B cell (primary cell): ENCODE measurements around the gene ACOXL. TPM values are rescaled to one million over a fixed set of nuclear protein-coding genes. Genes with fewer than 3 reads are reported as not detected.

Experiments used
- ATAC-seq: fragments of 200-7000 bp; cut with Tn5 transposase; one replicate; pipeline ENCODE4 v1.10.0; 2021; ENCODE audit warnings: low read depth, mild to moderate bottlenecking, moderate number of reproducible peaks, moderate library complexity
- CTCF ChIA-PET: fragments of 350-600 bp; sonication (Branson Sonifier 250); formaldehyde crosslinking; loops from one replicate; lab custom pipeline; 2021; ENCODE audit warnings: antibody characterized with exemption, inconsistent platforms; lab: Charles Lee
- POLR2A ChIA-PET: fragments of 350-600 bp; sonication (Branson Sonifier 250); formaldehyde crosslinking; loops from one replicate; lab custom pipeline; 2021; ENCODE audit warnings: antibody characterized with exemption; lab: Charles Lee
- DNase-seq: peaks from one replicate; pipeline ENCODE4 v3.0.0; 2013
- H2AFZ ChIP-seq: 2 replicates; pipeline ENCODE4 v1.6.1; 2012; ENCODE audit warnings: mild to moderate bottlenecking, low read depth, low read length; ENCODE audit not compliant: insufficient read depth, poor library complexity, severe bottlenecking
- H3K27ac ChIP-seq, 2 donors: 1 replicate in 1 of 2; 2 replicates in 1 of 2; pipeline ENCODE4 v1.5.1; 2012 to 2013; ENCODE audit warnings: low read length in 2 of 2, mild to moderate bottlenecking in 2 of 2, moderate library complexity in 1 of 2
- H3K27me3 ChIP-seq, 4 experiments: fragments of 200-600 bp in 1 of 4; sonication (generic) in 1 of 4; replicated peaks in 1 of 4; 1 replicate in 2 of 4; 2 replicates in 2 of 4; pipeline versions ENCODE4 v1.6.1 to v1.7.0; 2013 to 2016; ENCODE audit warnings: low read length in 3 of 4, mild to moderate bottlenecking in 2 of 4, mixed read lengths in 1 of 4, moderate library complexity in 1 of 4; ENCODE audit not compliant: insufficient read depth in 4 of 4, control insufficient read depth in 3 of 4; ENCODE audit errors: control extremely low read depth in 1 of 4
- H3K36me3 ChIP-seq, 2 experiments: replicated peaks in 1 of 2; 1 replicate in 1 of 2; 2 replicates in 1 of 2; pipeline versions ENCODE4 v1.6.1 to v1.7.1; 2013; ENCODE audit warnings: low read length in 1 of 2; ENCODE audit not compliant: insufficient read depth in 2 of 2, control insufficient read depth in 1 of 2; ENCODE audit errors: control extremely low read depth in 1 of 2, extremely low read depth in 1 of 2
- H3K4me1 ChIP-seq, 2 donors: fragments of 200-600 bp in 1 of 2; sonication (generic) in 1 of 2; 1 replicate in 1 of 2; 2 replicates in 1 of 2; pipeline versions ENCODE4 v1.5.1 to v1.6.1; 2013 to 2017; ENCODE audit warnings: low read length in 2 of 2; ENCODE audit not compliant: control insufficient read depth in 2 of 2, insufficient read depth in 2 of 2
- H3K4me2 ChIP-seq: replicated peaks from 2 replicates; pipeline ENCODE3; 2012; ENCODE audit warnings: mild to moderate bottlenecking, low read depth, low read length; ENCODE audit not compliant: poor library complexity, severe bottlenecking
- H3K4me3 ChIP-seq, 5 experiments: fragments of 200-600 bp in 1 of 5; sonication (generic) in 1 of 5; 1 replicate in 3 of 5; 2 replicates in 2 of 5; pipeline versions ENCODE4 v1.5.1 to v1.7.0; 2011 to 2016; ENCODE audit warnings: low read length in 4 of 5, mild to moderate bottlenecking in 4 of 5, low read depth in 2 of 5, control low read depth in 1 of 5, moderate library complexity in 1 of 5; ENCODE audit not compliant: insufficient read depth in 1 of 5; ENCODE audit errors: control extremely low read depth in 1 of 5, extremely low read depth in 1 of 5
- H3K79me2 ChIP-seq: fragments of 200-600 bp; sonication (generic); one replicate; pipeline ENCODE4 v1.6.0; 2016; ENCODE audit warnings: low read length; ENCODE audit not compliant: control insufficient read depth, insufficient read depth
- H3K9ac ChIP-seq: fragments of 200-600 bp; sonication (generic); 2 replicates; pipeline ENCODE4 v1.6.1; 2017; ENCODE audit warnings: mild to moderate bottlenecking, low read length, moderate library complexity
- H3K9me3 ChIP-seq, 3 donors: one replicate each; pipeline versions ENCODE4 v1.6.1 to v1.7.1; 2013; ENCODE audit warnings: low read length in 2 of 3; ENCODE audit not compliant: control insufficient read depth in 2 of 3, insufficient read depth in 1 of 3; ENCODE audit errors: control extremely low read depth in 1 of 3
- H4K20me1 ChIP-seq: 2 replicates; pipeline ENCODE4 v1.6.0; 2012; ENCODE audit warnings: mild to moderate bottlenecking, low read length; ENCODE audit not compliant: insufficient read depth, control insufficient read depth, poor library complexity, severe bottlenecking
- H3K27ac Mint-ChIP-seq: one replicate; pipeline ENCODE4 v1.8.0; 2021; ENCODE audit warnings: mixed read lengths
- H3K27me3 Mint-ChIP-seq: one replicate; pipeline ENCODE4 v1.8.0; 2021; ENCODE audit warnings: mixed read lengths
- H3K4me1 Mint-ChIP-seq: one replicate; pipeline ENCODE4 v1.8.0; 2021; ENCODE audit warnings: mixed read lengths
- H3K4me3 Mint-ChIP-seq: one replicate; pipeline ENCODE4 v1.8.0; 2021; ENCODE audit warnings: mixed read lengths
- H3K9me3 Mint-ChIP-seq: one replicate; pipeline ENCODE4 v1.8.0; 2022; ENCODE audit warnings: mixed read lengths; ENCODE audit not compliant: insufficient read depth
- EZH2 ChIP-seq: IDR thresholded peaks from 2 replicates; pipeline ENCODE4 v1.6.1; 2012; ENCODE audit warnings: borderline replicate concordance, low read depth, mild to moderate bottlenecking, moderate library complexity, low read length; ENCODE audit not compliant: insufficient read depth, poor library complexity, severe bottlenecking
- WGBS: methylation state at CpG from one replicate; pipeline ENCODE4 v1.1.5; 2013; ENCODE audit warnings: missing lambda C conversion rate; ENCODE audit not compliant: insufficient coverage; 5-methylcytosine and 5-hydroxymethylcytosine counted together
- intact Hi-C: fragments of 100-400 bp; cut with micrococcal nuclease; formaldehyde crosslinking; loops from one replicate; pipeline ENCODE4 v1.10.0; 2022
- polyA plus RNA-seq: library from polyadenylated mRNA; depleted of rRNA; stranded (reverse); fragments of >200 nt; gene quantifications from 2 replicates; pipeline ENCODE4 v1.2.3, GENCODE V29; 2012
- total RNA-seq, 2 donors: library from RNA; stranded (reverse); fragments of 120-200 nt in 1 of 2; gene quantifications; 1 replicate in 1 of 2; 2 replicates in 1 of 2; pipeline versions ENCODE4 v1.2.3 to v1.2.4, GENCODE V29; 2013 to 2022
- TF ChIP-seq, protein P1 (sequence below): fragments of 200-600 bp; IDR thresholded peaks from one replicate; pipeline ENCODE4 v1.8.0; 2022; ENCODE audit warnings: antibody characterized with exemption, mild to moderate bottlenecking

Gene ACOXL
- total and polyA plus RNA-seq, 2 donors (not counting 1 experiment from before 2014, with no cell fraction given): 0.06 TPM; not detected in 1

DNA sequence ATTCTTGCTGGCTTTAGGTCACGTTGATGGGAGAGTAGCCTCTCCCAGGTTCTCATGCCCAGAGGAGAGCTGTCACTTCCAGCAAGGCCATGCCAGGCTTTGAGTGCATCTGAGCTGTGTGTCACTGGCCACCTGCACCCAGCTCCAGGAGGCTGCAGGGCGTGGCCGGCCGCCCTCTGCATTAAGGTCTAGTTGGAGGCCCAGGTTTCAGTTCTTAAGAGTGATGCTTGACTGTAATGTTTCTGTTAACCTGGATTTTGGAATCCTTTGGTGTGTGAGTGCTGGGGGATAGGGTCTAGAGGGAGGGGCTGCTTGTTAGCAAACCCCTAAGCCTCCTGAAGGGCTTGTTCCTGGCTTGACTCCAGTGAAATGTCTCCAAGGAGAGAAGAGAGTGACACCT is 140.1 kb downstream of the ACOXL start:
- TF ChIP-seq EZH2: no peak
- TF ChIP-seq, protein P1, sequence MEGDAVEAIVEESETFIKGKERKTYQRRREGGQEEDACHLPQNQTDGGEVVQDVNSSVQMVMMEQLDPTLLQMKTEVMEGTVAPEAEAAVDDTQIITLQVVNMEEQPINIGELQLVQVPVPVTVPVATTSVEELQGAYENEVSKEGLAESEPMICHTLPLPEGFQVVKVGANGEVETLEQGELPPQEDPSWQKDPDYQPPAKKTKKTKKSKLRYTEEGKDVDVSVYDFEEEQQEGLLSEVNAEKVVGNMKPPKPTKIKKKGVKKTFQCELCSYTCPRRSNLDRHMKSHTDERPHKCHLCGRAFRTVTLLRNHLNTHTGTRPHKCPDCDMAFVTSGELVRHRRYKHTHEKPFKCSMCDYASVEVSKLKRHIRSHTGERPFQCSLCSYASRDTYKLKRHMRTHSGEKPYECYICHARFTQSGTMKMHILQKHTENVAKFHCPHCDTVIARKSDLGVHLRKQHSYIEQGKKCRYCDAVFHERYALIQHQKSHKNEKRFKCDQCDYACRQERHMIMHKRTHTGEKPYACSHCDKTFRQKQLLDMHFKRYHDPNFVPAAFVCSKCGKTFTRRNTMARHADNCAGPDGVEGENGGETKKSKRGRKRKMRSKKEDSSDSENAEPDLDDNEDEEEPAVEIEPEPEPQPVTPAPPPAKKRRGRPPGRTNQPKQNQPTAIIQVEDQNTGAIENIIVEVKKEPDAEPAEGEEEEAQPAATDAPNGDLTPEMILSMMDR: no peak
- Histone ChIP-seq H3K4me3 (no peak overlapping the region), H3K36me3 (no peaks in the 10 kb centered on the region), H3K27me3 (peaks cover 0 to 2% (median 0%) of the 10 kb centered on the region in 4 experiments), H3K4me1 (peaks cover 0 to 17% of the 10 kb centered on the region in 2 donors), H2AFZ (no peak overlapping the region), H3K79me2 (no peaks in the 10 kb centered on the region), H3K27ac (no peak overlapping the region), H4K20me1 (no peaks in the 10 kb centered on the region), H3K4me2 (no peak overlapping the region), H3K9ac (no peak overlapping the region), H3K9me3 (no peaks in the 10 kb centered on the region)
- DNase-seq (no peak), ATAC-seq (no peak)
- H3K27me3 Mint-ChIP-seq: peaks cover 9% of the 10 kb centered on the region
- intact Hi-C loops: no loop called here
- no peak overlapping the region for H3K4me3 Mint-ChIP-seq
- H3K9me3 Mint-ChIP-seq: no peaks in the 10 kb centered on the region
- ChIA-PET CTCF (no interaction called here), POLR2A (no interaction called here)
- 79% methylated on average over 4 of the region's 4 CpGs for WGBS
- peaks cover 18% of the 10 kb centered on the region for H3K4me1 Mint-ChIP-seq
- H3K27ac Mint-ChIP-seq: no peak overlapping the region

DNA sequence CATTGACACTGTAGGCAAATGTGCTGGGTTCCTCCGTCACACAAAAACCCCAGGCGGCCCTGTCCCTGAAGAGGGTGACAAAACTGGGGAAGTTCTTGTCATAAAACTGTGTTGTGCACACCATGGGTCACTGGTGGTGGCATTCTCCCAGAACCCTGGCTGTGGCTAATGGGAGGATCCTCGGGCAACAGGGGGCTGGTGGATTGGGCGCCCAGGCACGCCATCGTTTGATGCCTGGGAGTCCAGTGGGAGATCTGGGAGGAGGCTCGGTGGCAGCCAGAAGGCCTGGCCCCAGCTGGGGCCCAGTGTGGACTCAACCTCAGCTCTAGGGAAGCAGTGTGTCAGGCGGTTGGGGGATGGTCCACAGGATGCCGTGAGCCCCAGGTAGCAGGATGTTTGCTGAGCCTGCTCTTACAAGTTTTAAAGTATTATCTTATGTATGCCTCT is 140.7 kb downstream of the ACOXL start:
- Mint-ChIP-seq H3K27ac (peak overlapping the region; percentile 26), H3K27me3 (peaks cover 10% of the 10 kb centered on the region), H3K4me3 (peak overlapping the region; percentile 29), H3K4me1 (peaks cover 18% of the 10 kb centered on the region), H3K9me3 (no peaks in the 10 kb centered on the region)
- ChIA-PET CTCF (no interaction called here), POLR2A (no interaction called here)
- no peak overlapping the region for H3K4me2 ChIP-seq
- intact Hi-C loops: no loop called here
- no peak overlapping the region for H3K4me3 ChIP-seq
- H3K9ac ChIP-seq: no peak overlapping the region
- no peaks in the 10 kb centered on the region for H3K36me3 ChIP-seq
- DNase-seq: no peak
- H3K9me3 ChIP-seq: no peaks in the 10 kb centered on the region
- ATAC-seq: no peak
- H3K79me2 ChIP-seq: no peaks in the 10 kb centered on the region
- H4K20me1 ChIP-seq: no peaks in the 10 kb centered on the region
- H3K4me1 ChIP-seq: peaks cover 0 to 17% of the 10 kb centered on the region in 2 donors
- TF ChIP-seq, protein P1: no peak
- no peak for TF ChIP-seq EZH2
- H3K27ac ChIP-seq: no peak overlapping the region
- no peak overlapping the region for H2AFZ ChIP-seq
- 82% methylated on average over 9 of the region's 9 CpGs for WGBS
- H3K27me3 ChIP-seq: peaks cover 0 to 2% (median 0%) of the 10 kb centered on the region in 4 experiments
